Naive thymus-derived CD4-positive, alpha-beta T cell (primary cell): Measurements from ENCODE around the gene CDC123. TPM values are rescaled to one million over a fixed set of nuclear protein-coding genes. Genes with fewer than 3 reads are reported as not detected.
A peak's percentile ranks its signal among the peaks of the same experiment; 100 is the strongest.
"Not testable (repeated sequence)": the region's sequence is repeated elsewhere in the genome, so short reads cannot be mapped to it uniquely, and the experiment has no call there.

Experiments
- ATAC-seq: fragments of 150-1000 bp; cut with Tn5 transposase; 2 replicates; pipeline ENCODE4 v1.10.0; 2021; ENCODE audit warnings: mild to moderate bottlenecking, moderate library complexity
- CTCF ChIA-PET: fragments of 350-600 bp; sonication (Branson Sonifier 250); formaldehyde crosslinking; loops from one replicate; lab custom pipeline; 2021; ENCODE audit warnings: antibody characterized with exemption; lab: Charles Lee
- POLR2A ChIA-PET: fragments of 350-600 bp; sonication (Branson Sonifier 250); formaldehyde crosslinking; loops from one replicate; lab custom pipeline; 2021; ENCODE audit warnings: antibody characterized with exemption, inconsistent platforms; lab: Charles Lee
- DNase-seq, 9 donors: peaks; one replicate each; pipeline versions ENCODE4 v3.0.0 to v3.0.0-alpha.2; 2020 to 2022; ENCODE audit warnings: mixed read lengths in 1 of 9
- H3K27ac ChIP-seq: one replicate; pipeline ENCODE4 v1.7.0; 2013; ENCODE audit warnings: mild to moderate bottlenecking, low read depth, low read length, moderate library complexity
- H3K27me3 ChIP-seq, 2 donors: one replicate each; pipeline ENCODE4 v1.7.0; 2013; ENCODE audit warnings: low read length in 2 of 2, mild to moderate bottlenecking in 2 of 2, moderate library complexity in 2 of 2; ENCODE audit not compliant: control insufficient read depth in 2 of 2, insufficient read depth in 2 of 2
- H3K36me3 ChIP-seq, 3 experiments: 1 replicate in 2 of 3; 2 replicates in 1 of 3; pipeline ENCODE4 v1.7.0; 2013; ENCODE audit warnings: low read length in 3 of 3, mild to moderate bottlenecking in 3 of 3, moderate library complexity in 1 of 3; ENCODE audit not compliant: insufficient read depth in 3 of 3, control insufficient read depth in 2 of 3
- H3K4me1 ChIP-seq, 2 donors: one replicate each; pipeline ENCODE4 v1.7.0; 2013; ENCODE audit warnings: low read length in 2 of 2, mild to moderate bottlenecking in 2 of 2, moderate library complexity in 1 of 2; ENCODE audit not compliant: control insufficient read depth in 2 of 2, insufficient read depth in 2 of 2
- H3K4me3 ChIP-seq: 2 replicates; pipeline ENCODE4 v1.7.0; 2013; ENCODE audit warnings: mild to moderate bottlenecking, low read length
- H3K9me3 ChIP-seq, 3 experiments: 1 replicate in 2 of 3; 2 replicates in 1 of 3; pipeline ENCODE4 v1.7.0; 2013; ENCODE audit warnings: low read length in 3 of 3; ENCODE audit not compliant: control insufficient read depth in 2 of 3
- H3K27ac Mint-ChIP-seq, 9 donors: one replicate each; pipeline ENCODE4 v1.8.0; 2020 to 2022; ENCODE audit warnings: mixed read lengths in 9 of 9, mild to moderate bottlenecking in 8 of 9, moderate library complexity in 5 of 9, inconsistent platforms in 2 of 9
- H3K27me3 Mint-ChIP-seq, 5 donors: one replicate each; pipeline ENCODE4 v1.8.0; 2021 to 2022; ENCODE audit warnings: mixed read lengths in 5 of 5, mild to moderate bottlenecking in 1 of 5
- H3K36me3 Mint-ChIP-seq, 5 donors: one replicate each; pipeline ENCODE4 v1.8.0; 2020 to 2022; ENCODE audit warnings: mixed read lengths in 5 of 5, mild to moderate bottlenecking in 3 of 5, inconsistent platforms in 1 of 5
- H3K4me1 Mint-ChIP-seq, 7 donors: one replicate each; pipeline ENCODE4 v1.8.0; 2020 to 2022; ENCODE audit warnings: mixed read lengths in 7 of 7, mild to moderate bottlenecking in 3 of 7, inconsistent platforms in 1 of 7
- H3K4me3 Mint-ChIP-seq, 10 donors: one replicate each; pipeline ENCODE4 v1.8.0; 2020 to 2022; ENCODE audit warnings: mild to moderate bottlenecking in 10 of 10, mixed read lengths in 10 of 10, moderate library complexity in 6 of 10, inconsistent platforms in 2 of 10
- H3K9me3 Mint-ChIP-seq, 11 donors: one replicate each; pipeline ENCODE4 v1.8.0; 2020 to 2022; ENCODE audit warnings: mixed read lengths in 11 of 11, mild to moderate bottlenecking in 4 of 11, inconsistent platforms in 1 of 11, moderate library complexity in 1 of 11
- intact Hi-C, 2 donors: fragments of 100-400 bp; cut with micrococcal nuclease; formaldehyde crosslinking; loops; one replicate each; pipeline ENCODE4 v1.15.1; 2023
- polyA plus RNA-seq, 2 donors: library from polyadenylated mRNA; unstranded; fragments of 300-500 nt; fragmentation: Illumina TruSeq; gene quantifications; one replicate each; pipeline ENCODE4 v1.2.3, GENCODE V29; 2021
- total RNA-seq, 6 experiments: library from RNA in 5 of 6; stranded (reverse) in 5 of 6; gene quantifications; 1 replicate in 5 of 6; 2 replicates in 1 of 6; pipeline ENCODE4 v1.2.3 and lab custom pipeline; 2021 to 2026

The CDC123 gene
- total and polyA plus RNA-seq, 7 experiments from 2014 or later: 27.0 to 97.8 (median 37.0) TPM

- H3K27me3 ChIP-seq: no peaks in the 10 kb centered on the region
- H3K4me1 ChIP-seq: no peaks in the 10 kb centered on the region
- Mint-ChIP-seq H3K4me1 (no peaks in the 10 kb centered on the region), H3K4me3 (no peak overlapping the region), H3K27me3 (no peaks in the 10 kb centered on the region), H3K36me3 (peaks cover 0 to 40% (median 24%) of the 10 kb centered on the region in 5 donors), H3K9me3 (no peaks in the 10 kb centered on the region), H3K27ac (no peak overlapping the region)
- ATAC-seq (no peak), DNase-seq (no peak)
- H3K36me3 ChIP-seq: peaks cover 0 to 64% (median 3%) of the 10 kb centered on the region in 3 experiments
- H3K9me3 ChIP-seq: no peaks in the 10 kb centered on the region
- no peak overlapping the region for H3K27ac ChIP-seq
- ChIA-PET CTCF (no interaction called here), POLR2A (no interaction called here)
- intact Hi-C loops: no loop called here
- no peak overlapping the region for H3K4me3 ChIP-seq
Observed at GRCh38 chr10:12160664-12161063, 35.3 kb upstream of the CDC123 start.

- intact Hi-C loops: no loop called here
- peak overlapping the region in 2 of 9 donors; percentile 18 to 41 for H3K27ac Mint-ChIP-seq
- ChIA-PET CTCF (no interaction called here), POLR2A (no interaction called here)
- peaks cover 0 to 43% (median 27%) of the 10 kb centered on the region in 5 donors for H3K36me3 Mint-ChIP-seq
- Histone ChIP-seq H3K4me3 (no peak overlapping the region), H3K36me3 (peaks cover 0 to 76% (median 9%) of the 10 kb centered on the region in 3 experiments), H3K4me1 (no peaks in the 10 kb centered on the region), H3K27me3 (no peaks in the 10 kb centered on the region), H3K27ac (no peak overlapping the region), H3K9me3 (no peaks in the 10 kb centered on the region)
- ATAC-seq (no peak), DNase-seq (no peak)
- no peaks in the 10 kb centered on the region for H3K9me3 Mint-ChIP-seq
- H3K27me3 Mint-ChIP-seq: no peaks in the 10 kb centered on the region
- H3K4me1 Mint-ChIP-seq: no peaks in the 10 kb centered on the region
- no peak overlapping the region for H3K4me3 Mint-ChIP-seq
Observed at GRCh38 chr10:12162927-12163326, 33.1 kb upstream of the CDC123 start.

GRCh38 chr10:12164085-12164484 lies 31.9 kb upstream of the CDC123 start:
- H3K27me3 Mint-ChIP-seq: no peaks in the 10 kb centered on the region

GRCh38 chr10:12165036-12165435 lies 31.0 kb upstream of the CDC123 start:
- DNase-seq (no peak), ATAC-seq (no peak)
- H3K27ac ChIP-seq: no peak overlapping the region
- no peak overlapping the region for H3K4me3 ChIP-seq
- intact Hi-C loops: no loop called here
- H3K9me3 ChIP-seq: no peaks in the 10 kb centered on the region
- Mint-ChIP-seq H3K4me1 (no peaks in the 10 kb centered on the region), H3K27me3 (no peaks in the 10 kb centered on the region), H3K4me3 (no peak overlapping the region), H3K36me3 (peaks cover 3 to 52% (median 34%) of the 10 kb centered on the region in 5 donors), H3K27ac (peak overlapping the region in 4 of 9 donors; percentile 1 to 57 (median 24)), H3K9me3 (no peaks in the 10 kb centered on the region)
- H3K27me3 ChIP-seq: no peaks in the 10 kb centered on the region
- POLR2A ChIA-PET: no interaction called here
- CTCF ChIA-PET: no interaction called here
- H3K36me3 ChIP-seq: peaks cover 0 to 76% (median 6%) of the 10 kb centered on the region in 3 experiments
- no peaks in the 10 kb centered on the region for H3K4me1 ChIP-seq

More at GRCh38 chr10:12164085-12164484, 31.9 kb upstream of the CDC123 start:
- Histone ChIP-seq H3K9me3 (no peaks in the 10 kb centered on the region), H3K4me1 (no peaks in the 10 kb centered on the region), H3K27me3 (no peaks in the 10 kb centered on the region), H3K4me3 (no peak overlapping the region), H3K27ac (no peak overlapping the region), H3K36me3 (peaks cover 0 to 70% (median 9%) of the 10 kb centered on the region in 3 experiments)
- intact Hi-C loops: no loop called here
- H3K27ac Mint-ChIP-seq: peak overlapping the region in 3 of 9 donors; percentile 1 to 78 (median 36)
- DNase-seq (no peak), ATAC-seq (no peak)
- ChIA-PET CTCF (no interaction called here), POLR2A (no interaction called here)
- no peaks in the 10 kb centered on the region for H3K4me1 Mint-ChIP-seq
- H3K9me3 Mint-ChIP-seq: no peaks in the 10 kb centered on the region
- H3K4me3 Mint-ChIP-seq: no peak overlapping the region
- H3K36me3 Mint-ChIP-seq: peaks cover 0 to 46% (median 29%) of the 10 kb centered on the region in 5 donors

GRCh38 chr10:12165999-12166775 lies 29.8 kb upstream of the CDC123 start:
- H3K27ac ChIP-seq: peak overlapping the region; percentile 18
- H3K36me3 ChIP-seq: peaks cover 6 to 81% (median 7%) of the 10 kb centered on the region in 3 experiments
- Mint-ChIP-seq H3K27me3 (no peaks in the 10 kb centered on the region), H3K4me1 (no peaks in the 10 kb centered on the region), H3K4me3 (no peak overlapping the region), H3K27ac (peak overlapping the region in 3 of 9 donors; percentile 55 to 76 (median 64)), H3K36me3 (peaks cover 8 to 56% (median 37%) of the 10 kb centered on the region in 5 donors), H3K9me3 (no peaks in the 10 kb centered on the region)
- no peak for ATAC-seq
- ChIA-PET CTCF (interaction anchor here (0.6 kb wide), 1 partner anchor 9 kb away, joined by 3 read pairs; no protein-coding TSS in a partner anchor), POLR2A (no interaction called here)
- no peak overlapping the region for H3K4me3 ChIP-seq
- no peak for DNase-seq
- intact Hi-C loops: no loop called here
- no peaks in the 10 kb centered on the region for H3K9me3 ChIP-seq
- H3K27me3 ChIP-seq: no peaks in the 10 kb centered on the region
- H3K4me1 ChIP-seq: no peaks in the 10 kb centered on the region

- H3K36me3 Mint-ChIP-seq: peaks cover 14 to 46% (median 22%) of the 10 kb centered on the region in 5 donors
- H3K27me3 Mint-ChIP-seq, H3K4me3 ChIP-seq, H3K27ac ChIP-seq, H3K4me3 Mint-ChIP-seq, H3K9me3 ChIP-seq, intact Hi-C loops, CTCF ChIA-PET, H3K27me3 ChIP-seq, H3K27ac Mint-ChIP-seq, DNase-seq, H3K4me1 ChIP-seq, H3K9me3 Mint-ChIP-seq, H3K4me1 Mint-ChIP-seq, ATAC-seq: not testable (repeated sequence)
- POLR2A ChIA-PET: interaction anchor here (0.7 kb wide), 1 partner anchor 88 kb away, joined by 3 read pairs; no protein-coding TSS in a partner anchor
- peaks cover 0 to 68% (median 19%) of the 10 kb centered on the region in 3 experiments for H3K36me3 ChIP-seq
Observed at GRCh38 chr10:12171512-12171911, 24.5 kb upstream of the CDC123 start.
